Stimulated activated CD4-positive, alpha-beta T cell treated with anti-CD3 and anti-CD28 coated beads, Interleukin-4, amount 100 ng/mL, for 48 hours (primary cell): Measurements from ENCODE around the gene SORL1.
"Not testable (repeated sequence)": the region's sequence is repeated elsewhere in the genome, so short reads cannot be mapped to it uniquely, and the experiment has no call there.

Source experiments
- DNase-seq, 2 donors: peaks; one replicate each; pipeline ENCODE4 v3.0.0-alpha.2; 2020; ENCODE audit warnings: low read depth in 2 of 2

Gene SORL1

DNA sequence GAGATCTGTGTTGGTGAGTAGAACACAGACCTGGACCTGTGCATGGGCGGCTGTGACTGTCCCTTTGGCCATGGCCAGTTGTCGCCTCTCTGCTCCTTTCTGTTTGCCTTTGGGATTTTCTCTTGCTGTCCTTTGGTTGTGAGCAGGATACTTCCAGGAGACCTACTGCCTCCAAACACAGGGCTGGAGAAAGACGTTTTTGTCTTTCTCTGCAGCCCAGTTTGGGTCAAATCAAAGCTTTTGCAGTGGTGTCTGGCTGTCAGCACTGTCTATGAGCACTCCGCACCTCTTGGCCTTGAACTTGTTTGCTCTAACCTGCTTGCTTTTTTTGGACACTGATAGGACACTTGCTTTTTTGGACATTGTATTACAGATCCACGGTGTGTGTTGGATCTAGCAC lies 109.6 kb downstream of the SORL1 start:
- no peak for DNase-seq

DNA sequence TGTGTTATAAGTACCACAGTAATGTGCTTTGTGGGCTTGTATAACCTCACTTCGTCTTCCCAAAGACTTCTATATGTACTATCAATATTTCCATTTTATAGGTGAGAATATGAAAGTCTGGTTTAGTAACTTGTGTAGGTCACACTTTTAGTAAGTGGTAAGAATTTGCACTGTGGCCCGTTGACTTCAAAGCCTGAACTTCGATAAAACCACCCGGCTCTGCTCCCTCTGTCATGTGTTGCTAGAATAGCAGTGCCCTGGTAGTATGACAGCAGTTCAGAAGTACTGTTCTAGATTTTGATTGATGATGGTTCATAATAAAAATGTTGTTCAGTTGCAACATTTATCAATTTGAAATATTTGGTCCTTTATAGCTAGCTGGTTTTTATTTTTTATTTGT lies 110.9 kb downstream of the SORL1 start:
- DNase-seq, result peak in 1 of 2 donors; percentile 17

DNA sequence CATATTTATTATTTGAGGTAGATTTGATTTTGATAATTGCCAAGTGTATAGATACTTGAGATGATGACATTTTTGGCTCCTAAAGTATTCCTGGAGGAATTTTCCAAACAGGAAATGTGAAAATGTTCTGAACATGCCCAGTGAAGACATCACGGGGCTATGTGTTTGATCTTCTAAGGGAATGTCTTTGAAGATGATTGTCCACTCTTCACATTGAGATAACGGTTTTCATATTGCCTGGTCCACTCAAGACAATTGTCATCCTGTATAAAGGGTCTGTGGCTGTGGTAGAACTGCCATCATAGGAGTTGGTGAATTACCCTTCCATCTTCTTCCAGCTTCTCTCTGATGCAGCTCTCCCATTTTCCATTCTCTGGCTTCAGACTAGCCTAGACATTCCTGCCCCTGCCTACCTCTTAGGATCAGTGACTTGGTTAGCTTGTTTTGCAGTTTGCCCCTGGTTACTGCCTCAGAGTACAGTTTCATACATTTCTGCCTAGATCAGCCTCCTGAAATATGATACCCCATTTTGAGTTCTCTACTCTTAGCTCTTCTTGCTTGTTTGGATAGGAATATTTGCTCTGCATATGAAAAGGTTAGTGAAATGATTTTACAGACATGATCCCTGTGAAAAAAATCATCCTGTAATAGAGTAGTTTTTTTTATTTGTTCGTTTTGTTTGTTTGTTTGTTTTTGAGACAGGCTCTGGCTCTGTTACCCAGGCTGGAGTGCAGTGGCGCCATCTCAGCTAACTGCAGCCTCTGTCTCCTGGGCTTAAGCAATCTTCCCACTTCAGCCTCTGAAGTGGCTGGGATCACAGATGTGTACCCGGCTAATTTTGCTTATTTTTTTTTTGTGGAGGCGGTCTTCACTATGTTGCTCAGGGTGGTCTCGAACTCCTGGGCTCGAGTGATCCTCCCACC lies 112.0 kb downstream of the SORL1 start:
- no peak for DNase-seq

DNA sequence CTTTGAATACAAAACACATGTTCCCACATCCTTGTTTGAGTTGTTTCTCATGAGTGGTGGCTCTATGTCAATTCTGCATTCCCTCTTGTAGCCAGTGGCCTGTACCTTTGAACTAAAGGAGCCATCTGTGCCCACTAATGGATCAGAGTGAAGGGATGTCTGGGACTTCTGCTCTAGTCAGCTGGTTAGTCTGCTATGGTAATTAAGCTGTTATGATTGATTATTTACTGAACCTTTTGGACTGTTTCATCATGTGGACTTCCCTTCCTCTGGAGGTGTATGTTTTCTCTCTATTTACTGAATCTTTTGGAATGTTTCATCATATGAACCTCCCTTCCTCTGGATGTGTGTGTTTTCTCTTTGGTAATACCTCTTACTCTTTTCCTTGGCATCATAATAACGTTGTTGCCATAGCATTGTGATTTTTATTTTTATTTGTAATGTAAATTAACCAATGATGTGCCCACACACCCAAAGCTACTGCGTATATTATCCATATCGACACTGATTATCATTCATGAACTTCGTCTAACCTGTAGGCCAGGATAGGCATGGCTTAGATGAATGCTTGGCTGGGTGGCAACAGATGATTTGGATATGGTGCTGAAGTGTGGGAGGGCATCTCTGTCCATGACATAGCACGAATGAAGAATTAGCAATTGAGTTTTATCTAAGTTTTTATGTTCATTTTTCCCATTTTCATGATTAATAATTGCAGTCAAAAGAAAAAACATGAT lies 113.0 kb downstream of the SORL1 start:
- no peak for DNase-seq

DNA sequence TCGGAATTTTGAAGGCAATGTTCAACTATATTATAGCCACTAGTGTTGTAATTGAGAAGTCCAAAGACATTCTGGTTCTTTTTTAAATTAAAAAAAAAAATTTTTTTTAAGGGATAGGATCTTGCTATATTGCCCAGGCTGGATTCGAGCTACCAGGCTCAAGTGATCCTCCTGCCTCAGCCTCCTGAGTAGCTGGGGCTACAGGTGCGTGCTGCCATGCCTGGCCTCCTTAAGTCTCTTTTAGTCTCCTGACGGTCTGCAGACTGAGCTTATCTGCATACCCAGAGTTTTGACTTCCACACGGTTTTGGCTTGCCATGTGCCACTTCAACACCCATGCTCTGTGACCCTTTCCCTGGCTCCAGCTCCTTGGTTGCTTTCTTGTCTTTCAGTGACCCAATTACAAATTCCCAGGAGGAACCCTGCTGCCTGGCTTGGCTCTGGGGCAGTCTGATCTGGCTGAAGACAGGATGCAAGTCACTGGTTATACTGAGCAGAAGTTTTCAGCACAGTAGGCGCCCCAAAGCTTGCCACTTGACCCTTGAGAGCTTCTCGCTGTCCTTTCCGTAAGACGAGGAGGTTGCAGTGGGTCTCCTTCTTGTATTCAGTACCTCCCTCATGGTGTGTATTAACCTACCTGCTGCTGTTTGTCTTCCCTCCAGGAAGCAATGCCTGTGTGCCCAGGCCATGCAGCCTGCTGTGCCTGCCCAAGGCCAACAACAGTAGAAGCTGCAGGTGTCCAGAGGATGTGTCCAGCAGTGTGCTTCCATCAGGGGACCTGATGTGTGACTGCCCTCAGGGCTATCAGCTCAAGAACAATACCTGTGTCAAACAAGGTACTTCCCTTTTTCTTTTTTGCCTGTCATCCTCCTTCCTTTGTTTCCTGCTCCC lies 114.4 kb downstream of the SORL1 start:
- no peak for DNase-seq

DNA sequence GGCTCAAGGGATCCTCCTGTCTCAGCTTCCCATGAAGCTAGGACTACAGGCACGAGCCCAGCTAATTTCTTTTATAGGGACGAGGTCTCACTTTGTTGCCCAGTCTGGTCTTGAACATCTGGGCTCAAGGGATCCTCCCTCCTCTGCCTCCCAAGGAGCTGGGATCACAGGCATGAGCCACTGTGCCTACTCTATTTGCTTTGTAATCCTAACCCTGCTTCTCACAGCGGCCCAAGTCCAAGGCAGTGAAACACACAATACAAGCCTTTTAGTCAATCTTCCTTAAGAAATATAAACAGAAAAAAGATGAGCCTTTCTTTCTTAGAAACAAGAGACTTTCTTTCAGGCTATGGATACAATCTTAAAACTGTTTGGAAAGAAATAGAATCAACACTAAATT lies 115.9 kb downstream of the SORL1 start:
- no peak for DNase-seq

DNA sequence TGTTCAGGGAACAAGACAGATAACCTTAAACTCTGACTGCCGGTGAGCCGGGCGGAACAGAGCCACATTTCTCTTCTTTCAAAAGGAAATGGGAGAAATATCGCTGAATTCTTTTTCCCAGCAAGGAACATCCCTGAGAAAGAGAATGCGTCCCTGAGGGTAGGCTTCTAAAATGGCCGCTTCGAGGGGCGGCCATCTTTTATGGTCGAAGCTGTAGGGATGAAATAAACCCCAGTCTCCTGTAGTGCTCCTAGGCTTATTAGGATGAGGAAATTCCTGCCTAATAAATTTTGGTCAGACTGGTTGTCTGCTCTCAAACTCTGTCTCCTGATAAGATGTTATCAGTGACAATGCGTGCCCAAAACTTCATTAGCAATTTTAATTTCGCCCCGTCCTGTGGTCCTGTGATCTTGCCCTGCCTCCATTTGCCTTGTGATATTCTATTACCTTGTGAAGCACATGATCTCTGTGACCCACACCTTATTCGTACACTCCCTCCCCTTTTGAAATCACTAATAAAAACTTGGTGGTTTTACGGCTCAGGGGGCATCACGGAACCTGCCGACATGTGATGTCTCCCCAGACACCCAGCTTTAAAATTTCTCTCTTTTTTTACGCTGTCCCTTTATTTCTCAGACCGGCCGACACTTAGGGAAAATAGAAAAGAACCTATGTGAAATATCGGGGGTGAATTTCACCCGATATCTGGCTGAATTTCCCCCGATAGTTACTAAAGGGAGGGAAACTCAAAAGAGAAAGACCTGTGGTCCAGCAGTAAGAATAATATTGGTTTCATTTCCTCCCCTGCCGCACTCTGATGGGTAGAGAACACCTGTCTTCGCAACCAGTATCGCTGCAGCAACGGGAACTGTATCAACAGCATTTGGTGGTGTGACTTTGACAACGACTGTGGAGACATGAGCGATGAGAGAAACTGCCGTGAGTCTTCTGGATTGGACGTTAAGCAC lies 117.5 kb downstream of the SORL1 start:
- not testable (repeated sequence) for DNase-seq

DNA sequence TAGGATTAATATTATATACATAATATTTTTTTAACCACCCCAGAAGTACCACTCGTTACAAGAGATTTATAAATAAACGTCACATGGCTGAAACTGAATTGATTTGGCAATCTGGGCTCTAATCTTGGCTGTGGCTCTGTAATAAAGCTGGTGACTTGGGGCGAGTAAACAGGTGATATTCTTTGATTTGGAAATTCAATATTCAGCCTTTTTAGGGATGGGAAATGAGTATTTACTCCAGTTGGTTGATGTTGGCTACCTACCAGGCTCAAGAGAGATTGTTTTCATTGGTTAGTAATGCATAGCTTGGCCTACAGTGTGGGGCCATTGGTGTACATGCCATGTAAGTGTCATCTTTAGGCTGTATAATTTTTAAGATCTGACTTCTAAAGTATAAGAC lies 118.3 kb downstream of the SORL1 start:
- no peak for DNase-seq

DNA sequence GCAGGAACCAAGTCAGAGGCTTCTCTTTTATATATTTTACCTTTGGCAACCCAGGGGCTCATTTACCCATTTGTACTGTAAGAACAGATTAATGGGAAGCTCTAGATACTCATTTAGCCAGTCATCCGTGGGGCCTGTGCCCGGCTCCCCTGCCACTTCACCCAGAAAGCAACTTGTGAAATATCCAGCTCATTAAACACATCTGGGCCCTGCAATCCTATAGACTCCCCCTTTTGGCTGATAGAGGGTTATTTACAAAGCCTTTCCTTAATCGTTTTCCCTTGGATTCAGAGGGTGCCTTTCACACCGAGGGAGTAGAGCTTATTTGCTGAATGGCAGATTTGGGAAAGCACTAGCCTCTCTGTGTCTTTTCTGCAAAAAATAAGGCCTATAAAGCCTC lies 119.4 kb downstream of the SORL1 start:
- DNase-seq, result no peak

DNA sequence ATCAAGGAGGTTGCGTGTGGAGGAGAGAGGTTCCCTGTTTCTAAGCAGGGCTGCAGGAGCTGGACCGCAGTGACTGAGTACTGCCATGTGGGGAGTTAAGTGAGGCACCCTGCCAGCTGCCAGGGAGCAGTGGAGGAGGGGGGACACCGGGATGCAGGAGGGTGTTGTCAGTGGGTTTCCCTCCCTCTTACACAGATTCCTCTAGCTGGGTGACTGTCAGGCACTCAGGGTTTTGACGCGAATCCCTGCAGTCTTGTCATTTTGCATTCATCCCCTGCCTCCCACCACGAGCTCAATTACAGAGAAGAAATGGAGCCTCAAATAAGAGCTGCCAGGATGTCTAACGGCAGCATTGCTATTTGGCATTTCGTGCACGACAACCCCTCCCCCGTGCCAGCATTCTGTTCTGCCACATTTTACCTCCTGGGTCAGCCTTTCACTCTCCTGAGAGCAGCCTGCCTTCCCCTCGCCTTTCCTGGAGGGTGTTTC lies 120.5 kb downstream of the SORL1 start:
- DNase-seq, result no peak

DNA sequence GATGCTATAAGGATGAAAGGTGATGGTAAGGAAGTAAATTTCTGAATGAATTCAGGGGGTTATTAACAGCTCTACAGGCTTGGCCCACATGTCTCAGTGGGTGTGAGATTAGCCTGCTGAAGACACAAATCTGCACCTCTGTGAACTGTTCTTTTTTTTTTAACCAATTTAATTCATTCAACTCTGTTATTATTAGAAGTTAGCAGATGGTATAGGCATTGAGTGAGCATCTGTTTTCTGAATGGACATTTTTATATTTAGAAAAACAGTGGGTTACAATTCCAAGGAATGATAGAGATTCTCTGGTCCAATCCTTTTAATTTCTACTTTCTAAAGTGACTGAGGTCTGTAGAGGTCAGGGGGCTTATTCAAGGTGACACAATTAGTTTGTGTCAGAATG lies 122.7 kb downstream of the SORL1 start:
- no peak for DNase-seq

DNA sequence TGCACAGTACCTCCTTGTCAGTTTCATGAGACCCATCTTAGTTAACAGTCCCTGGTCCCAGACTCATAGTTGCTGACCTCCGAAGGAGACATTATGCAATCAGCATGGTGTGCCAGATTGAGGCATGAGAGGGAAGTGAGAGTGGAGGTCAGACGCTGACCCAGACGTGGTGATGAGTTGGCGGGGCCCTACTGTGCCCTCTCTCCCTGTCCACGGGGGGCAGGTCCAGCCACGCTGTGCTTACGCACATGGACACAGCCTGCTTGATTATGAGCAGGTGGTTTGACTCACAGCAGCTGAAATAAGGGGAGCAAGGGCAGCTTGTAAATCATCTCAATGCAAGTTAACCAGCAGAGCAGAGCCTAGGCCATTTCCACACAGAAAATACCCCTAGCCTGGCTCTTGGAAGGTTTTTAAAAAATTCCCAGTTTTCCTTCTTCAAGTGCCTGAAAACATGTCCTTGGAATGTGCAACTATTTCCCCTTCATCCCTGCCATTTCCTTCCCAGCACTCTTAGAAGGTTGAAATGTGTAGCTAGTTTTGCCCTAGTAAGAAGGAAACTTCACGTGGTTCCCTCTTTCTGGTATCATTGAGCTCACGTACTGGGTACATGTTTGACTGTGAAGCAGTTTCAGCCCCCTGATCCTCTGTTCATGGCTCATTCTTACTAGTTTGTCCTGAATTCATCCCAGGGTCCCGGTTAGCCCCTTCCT lies 123.3 kb downstream of the SORL1 start:
- no peak for DNase-seq

DNA sequence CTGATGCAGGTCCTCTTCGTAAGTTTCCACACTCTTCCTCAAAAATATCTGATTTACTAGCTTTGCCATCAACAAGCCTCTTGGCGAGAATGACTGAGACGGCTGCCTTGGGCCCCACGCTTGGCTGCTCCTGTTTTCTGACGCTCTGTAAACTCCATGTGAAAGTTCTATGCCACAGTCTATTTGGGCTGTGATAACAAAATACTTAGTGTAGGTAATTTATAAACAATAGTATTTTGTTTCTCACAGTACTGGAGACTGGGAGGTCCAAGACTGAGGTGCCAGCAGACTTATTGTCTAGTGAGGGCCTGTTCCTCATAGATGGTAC lies 123.8 kb downstream of the SORL1 start:
- DNase-seq, result no peak

DNA sequence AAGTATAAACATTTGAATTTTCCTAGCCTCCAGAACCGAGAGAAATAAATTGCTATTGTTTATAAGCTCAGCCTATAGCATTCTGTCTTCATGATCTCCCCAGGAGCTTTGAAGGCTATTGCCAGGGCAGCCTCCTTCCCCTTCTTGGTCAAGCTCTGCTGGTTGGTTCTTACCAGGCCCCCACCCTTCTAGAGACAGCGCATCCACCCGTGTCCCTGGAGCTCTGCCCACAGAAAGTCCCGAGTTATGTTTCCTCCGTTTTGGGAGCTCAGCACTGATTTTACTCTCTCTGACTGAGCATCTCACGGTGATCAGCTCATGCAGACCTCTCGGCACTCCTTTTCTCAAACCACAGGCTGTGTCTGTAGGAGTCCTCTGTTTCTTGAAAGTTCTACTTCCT lies 124.4 kb downstream of the SORL1 start:
- no peak for DNase-seq

DNA sequence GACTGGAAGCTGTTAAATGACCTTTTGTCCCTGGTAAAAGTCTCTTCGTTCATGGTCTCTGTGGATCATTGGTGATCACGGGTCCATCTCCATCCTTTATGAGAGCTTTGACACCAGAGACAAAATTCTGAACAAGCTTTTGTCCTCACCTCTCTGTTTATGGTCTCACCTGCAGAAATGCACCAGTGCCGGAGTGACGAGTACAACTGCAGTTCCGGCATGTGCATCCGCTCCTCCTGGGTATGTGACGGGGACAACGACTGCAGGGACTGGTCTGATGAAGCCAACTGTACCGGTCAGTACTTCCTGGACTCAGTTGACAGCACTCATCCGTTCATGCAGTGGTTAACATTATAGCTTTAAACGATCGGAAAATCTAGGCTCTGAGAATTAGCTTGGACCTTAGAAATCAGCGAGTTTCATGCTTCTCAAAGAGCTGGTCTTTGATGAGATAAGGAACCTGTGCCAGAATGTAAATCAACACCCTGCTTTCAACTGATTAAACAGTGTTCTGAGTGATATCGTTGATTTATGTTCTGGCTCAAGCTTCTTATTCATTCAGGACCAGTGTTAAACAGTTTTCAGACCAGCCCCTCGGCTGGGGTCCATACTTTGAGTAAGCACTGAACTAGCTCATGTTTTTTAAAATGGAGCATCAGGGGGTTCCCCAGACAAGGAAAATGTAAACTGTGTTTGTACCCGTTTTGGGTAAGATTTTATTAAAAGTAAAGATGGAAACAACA lies 125.2 kb downstream of the SORL1 start:
- no peak for DNase-seq

DNA sequence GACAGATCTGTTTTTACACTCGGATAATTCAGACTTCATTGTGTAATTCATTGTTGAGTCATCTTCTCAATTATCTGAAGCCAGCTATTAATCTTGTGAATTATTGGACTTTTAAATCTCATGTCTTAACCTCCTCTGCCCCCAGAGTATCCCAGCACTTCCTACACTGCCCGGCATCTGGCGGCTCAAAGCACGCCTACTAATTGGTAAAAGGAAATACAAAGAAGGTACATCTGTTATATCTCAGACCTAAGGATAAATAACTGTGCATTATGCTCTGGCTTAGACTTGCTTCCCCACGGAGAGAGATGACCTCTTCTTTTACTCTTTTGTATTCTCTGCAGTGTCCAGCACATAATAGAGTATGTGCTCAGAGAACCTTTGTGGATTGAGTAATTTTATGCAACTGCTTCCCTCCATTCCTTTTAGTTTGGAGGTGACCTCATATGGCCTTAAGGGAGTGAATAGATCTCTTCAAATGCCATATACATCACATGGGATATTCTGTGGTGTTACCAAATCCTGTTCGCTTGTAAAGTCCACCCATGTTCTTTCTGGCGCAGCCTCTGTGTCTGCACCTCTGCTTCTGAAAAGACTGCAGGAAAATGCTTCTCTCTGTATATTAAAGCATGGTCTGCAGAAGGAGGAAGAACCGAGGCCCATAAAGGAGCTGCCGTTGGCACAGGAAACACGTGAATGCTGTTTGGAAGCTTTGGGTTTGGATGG lies 126.3 kb downstream of the SORL1 start:
- no peak for DNase-seq

DNA sequence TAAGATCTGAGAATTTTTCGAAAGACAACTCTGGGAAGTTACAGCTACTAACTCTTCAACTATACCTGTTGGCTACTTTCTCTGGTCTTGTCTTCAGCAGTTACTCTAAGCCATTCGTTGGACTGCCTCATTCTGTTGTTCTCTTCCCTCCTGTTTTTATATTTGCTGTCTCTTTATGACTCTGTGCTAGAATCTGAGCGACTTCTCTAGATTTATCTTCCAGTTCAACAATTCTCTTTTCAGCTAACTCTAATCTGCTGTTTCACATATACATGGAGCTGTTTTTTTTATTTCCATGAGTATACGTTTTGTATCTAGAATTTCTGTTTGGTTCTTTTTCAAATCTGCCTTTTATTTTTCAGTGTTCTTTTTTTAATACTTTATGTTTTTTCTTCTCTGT lies 128.0 kb downstream of the SORL1 start:
- no peak for DNase-seq

DNA sequence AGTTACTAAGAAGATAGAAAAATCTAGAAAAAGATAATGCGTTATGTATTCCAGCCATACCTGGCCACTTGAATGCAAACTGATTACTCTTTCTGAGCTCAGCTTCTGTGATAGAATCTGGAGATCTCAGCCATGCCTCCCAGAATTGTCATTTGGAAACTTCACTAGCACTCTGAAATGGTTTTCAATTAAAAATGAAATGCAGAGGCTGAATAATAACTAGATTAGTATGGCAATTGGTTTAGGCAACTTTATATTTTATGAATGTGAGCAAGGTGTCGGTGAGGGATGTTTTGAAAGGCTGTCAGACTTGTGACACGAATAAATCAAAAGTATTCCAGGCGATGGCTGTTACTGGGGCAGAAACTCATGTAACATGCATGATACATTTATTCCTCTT lies 129.5 kb downstream of the SORL1 start:
- no peak for DNase-seq

DNA sequence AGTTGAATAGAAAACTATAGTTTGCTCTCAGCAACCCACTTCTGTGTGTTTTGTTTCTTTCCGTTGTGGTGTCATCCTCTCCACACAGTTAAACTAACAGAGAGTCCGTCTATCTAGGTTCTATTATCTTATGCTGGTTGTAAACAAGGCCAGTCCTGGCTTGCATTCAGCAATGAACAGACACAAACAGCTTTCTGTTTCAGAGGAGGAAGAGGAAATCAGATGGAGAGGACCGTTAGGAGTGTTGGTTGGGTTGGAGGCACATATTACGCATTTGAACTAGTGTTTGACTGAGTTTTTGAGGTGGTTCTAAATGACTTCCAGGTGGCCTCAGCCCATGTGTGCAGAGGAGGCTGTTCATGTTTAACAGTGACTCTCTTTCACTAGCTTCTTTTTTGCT lies 130.2 kb downstream of the SORL1 start:
- no peak for DNase-seq
